Loucy (cell line): Measurements from ENCODE around the gene CCNG2.

Experiments
- CTCF ChIP-seq: fragments of 200-600 bp; sonication (generic); conservative IDR thresholded peaks from 2 replicates; pipeline ENCODE4 v1.5.1; 2014; ENCODE audit warnings: mild to moderate bottlenecking, antibody characterized with exemption, low read length
- EZH2phosphoT487 ChIP-seq: fragments of 200-600 bp; IDR thresholded peaks from 2 replicates; pipeline ENCODE4 v1.6.1; 2018; ENCODE audit warnings: antibody characterized with exemption, mild to moderate bottlenecking, moderate library complexity, borderline replicate concordance

- TF ChIP-seq CTCF (peak; percentile 41; the same call in 1 of the 2 replicates), EZH2phosphoT487 (no peak)
Measured at GRCh38 chr4:77158487-77158861, 1.5 kb downstream of the CCNG2 start.
